GM19351 (cell line): ENCODE data around the gene SETD5.

Experiments used
- ATAC-seq: cut with Tn5 transposase; IDR thresholded peaks from one replicate; pipeline ENCODE4 v1.9.1; 2021; ENCODE audit warnings: mild to moderate bottlenecking, moderate library complexity; ENCODE audit not compliant: unreplicated experiment

SETD5 gene

DNA sequence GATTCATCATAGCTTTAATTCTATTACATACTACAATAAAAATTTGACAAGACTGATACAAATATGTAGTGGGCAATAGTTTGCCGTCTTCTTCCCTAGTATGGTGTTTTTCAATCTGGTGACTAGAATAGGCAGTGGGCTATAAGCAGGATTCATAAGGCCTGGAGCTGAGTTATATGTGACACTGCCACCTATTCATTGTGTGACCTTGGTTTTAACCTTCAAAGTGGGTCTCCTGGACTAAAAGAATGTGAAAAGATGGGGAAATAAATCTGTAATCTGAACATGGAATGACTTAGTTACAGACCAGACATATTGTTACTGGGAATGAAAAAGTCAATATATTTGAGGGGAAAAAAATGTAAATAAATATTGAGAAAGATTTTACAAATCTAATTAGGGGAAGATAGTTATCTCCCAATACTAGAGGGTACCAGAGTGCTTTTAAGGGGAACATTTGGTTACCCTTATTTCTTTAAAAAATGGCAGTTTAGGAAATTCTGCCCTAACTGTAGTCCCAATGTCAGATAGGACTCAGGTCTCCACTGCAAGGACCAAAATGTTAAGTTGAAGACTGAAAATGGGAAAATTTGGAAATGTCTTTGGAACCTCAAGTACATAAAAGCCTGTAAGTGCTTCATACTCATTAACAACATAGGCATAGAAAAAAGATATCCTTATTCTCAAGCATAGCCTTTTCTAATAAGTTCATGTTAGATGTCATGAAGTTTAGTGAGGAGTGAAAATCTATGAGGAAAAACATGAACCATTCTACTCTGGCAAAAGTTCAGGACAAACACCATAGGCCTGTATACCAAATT lies 10.7 kb upstream of the SETD5 start:
- no peak for ATAC-seq

DNA sequence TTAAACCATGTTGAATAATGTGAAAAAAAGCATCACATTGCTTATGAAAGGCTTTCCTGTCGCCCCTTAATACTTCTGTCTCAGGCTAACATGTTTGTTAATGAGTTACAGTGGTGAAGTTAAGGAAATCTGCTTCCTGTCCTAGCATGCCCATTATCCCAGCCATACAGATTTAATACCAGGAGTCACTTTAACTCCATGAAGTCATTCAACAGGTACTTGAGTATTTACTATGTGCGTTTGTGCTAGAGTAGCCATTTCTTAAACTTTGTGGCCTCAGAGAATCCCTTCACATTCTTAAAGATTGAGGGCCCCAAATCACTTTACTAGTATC lies 10.1 kb upstream of the SETD5 start:
- no peak for ATAC-seq

DNA sequence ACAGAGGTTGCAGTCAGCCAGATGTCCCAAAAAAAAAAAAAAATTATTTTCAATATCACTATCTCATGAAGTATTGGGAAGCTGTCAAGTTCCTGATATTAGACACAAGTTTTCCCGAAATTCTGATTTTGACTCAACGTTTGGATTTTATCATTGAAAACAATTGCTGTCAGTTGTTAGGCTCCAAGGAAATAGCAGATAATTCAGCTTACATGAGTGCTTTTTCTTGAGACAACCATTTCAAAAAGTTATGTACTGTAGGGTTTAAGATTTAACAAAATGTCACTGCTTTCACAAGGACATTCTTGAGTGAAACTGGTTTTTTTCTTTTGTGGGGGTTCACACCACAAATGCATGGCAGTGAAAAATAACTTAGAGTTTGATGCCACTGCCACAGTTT lies 9.3 kb upstream of the SETD5 start:
- ATAC-seq, result no peak

DNA sequence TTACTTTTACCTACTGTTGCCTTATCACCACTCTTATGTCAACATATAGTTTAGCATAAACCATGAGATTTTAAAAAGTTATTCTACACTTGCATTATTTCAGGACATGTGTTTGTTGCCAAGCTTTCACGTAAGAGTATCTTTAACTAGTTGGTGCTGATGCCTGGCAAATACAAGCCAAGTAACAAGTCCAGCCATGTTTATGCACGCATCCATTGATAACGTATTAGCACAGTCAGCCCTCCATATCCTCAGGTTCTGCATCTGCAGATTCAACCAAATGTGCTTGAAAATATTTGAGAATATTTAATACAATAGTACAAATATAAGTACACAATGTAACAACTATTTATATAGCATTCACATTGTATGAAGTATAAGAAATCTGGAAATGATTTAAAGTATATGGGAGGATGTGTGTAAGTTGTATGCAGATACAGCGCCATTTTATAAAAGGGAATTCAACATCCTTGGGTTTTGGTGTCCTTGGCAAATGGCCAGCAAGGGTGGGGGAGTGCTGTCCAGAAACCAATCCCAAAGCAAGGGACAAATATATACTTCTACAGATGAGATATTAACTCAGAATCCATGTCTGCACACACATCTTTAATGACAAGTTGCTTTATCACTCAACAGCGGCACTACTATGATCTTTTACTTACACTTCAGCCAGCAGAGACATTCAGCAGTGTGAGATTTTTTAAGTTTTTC lies 8.7 kb upstream of the SETD5 start:
- ATAC-seq, result no peak

DNA sequence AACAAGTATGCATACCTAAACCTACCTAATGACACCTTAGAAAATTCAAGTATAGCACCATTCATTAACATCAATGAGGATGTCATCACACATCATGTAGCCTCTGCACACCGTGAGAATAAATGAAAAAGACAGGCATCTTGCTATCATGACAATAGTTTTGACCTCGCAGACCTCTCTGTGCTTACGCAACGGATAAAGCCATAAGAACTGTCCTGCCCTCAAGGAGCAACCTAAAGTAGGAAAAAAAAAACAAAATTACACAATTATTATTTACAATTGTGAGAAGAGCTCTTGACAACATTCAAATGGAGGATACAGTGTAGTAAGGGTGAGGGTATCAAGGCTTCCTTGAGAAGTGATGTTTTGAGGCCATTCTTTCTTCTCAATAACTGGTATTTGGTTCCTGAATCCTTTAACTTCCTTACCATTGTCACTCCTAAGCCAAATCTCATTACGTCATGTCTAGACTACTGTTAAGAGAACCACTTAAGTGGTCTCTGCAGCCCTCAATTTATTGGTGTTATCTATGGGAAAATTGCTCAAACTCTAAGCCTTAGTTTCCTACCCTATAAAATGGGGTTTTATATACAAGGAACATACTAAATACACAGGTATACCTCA lies 7.0 kb upstream of the SETD5 start:
- no peak for ATAC-seq

DNA sequence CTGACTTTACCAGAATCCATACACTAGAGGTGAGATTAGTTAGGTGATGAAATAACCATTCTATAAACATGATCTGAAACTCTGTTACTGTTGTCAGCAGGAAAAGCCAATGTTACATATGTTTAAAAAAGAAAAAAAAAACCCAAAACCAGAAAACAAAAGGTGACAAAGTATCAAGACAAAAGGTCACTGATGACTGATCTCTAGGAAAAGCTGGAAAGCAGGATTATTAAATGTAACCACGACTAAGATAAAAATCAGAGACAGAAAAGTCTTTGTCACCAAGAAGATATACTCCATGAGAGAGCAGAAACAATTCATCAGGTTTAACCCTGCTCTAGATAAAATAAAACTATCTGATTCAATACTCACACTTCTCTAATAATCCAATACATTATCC lies 5.4 kb upstream of the SETD5 start:
- no peak for ATAC-seq

DNA sequence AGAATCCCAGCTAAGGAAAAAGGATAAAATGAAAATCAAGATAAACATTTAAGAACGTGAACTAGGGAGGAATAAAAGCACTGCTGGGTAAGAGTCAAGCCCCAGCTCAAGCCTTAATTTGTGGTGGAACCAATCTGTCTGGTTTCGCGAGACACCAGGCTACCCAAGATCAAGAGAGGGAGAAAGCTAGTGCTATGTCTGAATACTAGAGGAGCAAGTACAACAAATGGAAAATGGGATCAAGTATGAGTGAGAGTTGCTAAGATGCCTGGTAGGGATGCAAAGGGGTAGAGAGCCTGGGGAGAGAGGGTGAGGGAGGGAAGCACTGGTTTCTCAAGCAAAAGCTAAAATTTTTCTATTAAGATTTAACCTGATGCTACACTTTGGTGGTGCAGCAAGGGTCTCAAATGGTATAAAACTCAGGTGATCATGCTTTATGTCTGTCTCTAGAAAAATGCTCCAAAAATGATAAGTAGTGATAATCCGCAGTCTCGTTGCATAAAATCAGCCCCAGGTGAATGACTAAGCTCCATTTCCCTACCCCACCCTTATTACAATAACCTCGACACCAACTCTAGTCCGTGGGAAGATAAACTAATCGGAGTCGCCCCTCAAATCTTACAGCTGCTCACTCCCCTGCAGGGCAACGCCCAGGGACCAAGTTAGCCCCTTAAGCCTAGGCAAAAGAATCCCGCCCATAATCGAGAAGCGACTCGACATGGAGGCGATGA lies 1.7 kb upstream of the SETD5 start:
- no peak for ATAC-seq

DNA sequence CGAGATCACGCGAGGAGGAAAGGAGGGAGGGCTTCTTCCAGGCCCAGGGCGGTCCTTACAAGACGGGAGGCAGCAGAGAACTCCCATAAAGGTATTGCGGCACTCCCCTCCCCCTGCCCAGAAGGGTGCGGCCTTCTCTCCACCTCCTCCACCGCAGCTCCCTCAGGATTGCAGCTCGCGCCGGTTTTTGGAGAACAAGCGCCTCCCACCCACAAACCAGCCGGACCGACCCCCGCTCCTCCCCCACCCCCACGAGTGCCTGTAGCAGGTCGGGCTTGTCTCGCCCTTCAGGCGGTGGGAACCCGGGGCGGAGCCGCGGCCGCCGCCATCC lies 1.1 kb upstream of the SETD5 start:
- peak; percentile 33 for ATAC-seq

DNA sequence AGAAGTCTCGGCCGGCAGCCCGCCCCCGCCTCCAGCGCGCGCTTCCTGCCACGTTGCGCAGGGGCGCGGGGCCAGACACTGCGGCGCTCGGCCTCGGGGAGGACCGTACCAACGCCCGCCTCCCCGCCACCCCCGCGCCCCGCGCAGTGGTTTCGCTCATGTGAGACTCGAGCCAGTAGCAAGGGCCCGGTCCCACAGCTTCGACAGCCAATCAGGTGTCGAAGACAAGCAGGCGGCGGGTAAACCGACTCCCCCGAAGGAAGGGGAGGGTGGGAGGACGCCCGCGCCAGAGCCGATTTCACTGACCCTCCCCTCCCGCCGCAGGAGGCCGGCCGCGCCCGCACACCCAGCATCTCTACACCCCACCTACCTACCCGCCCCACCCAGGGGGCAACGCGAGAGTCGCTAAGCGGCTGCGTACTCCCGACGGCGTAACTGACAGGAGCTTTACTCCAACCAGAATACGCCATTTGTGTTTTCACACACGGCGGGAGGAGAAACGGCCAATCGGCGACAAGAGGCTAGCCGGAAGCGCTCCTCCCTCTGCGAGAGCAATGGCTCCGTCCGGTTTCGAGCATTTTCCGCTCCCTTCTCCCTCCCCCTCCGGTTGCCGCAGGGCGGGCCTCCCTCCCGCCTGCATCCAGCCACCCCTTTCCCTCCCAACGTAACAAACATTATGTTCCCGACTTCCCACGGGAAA lies 633 bp upstream of the SETD5 start:
- ATAC-seq, result peak; percentile 67

DNA sequence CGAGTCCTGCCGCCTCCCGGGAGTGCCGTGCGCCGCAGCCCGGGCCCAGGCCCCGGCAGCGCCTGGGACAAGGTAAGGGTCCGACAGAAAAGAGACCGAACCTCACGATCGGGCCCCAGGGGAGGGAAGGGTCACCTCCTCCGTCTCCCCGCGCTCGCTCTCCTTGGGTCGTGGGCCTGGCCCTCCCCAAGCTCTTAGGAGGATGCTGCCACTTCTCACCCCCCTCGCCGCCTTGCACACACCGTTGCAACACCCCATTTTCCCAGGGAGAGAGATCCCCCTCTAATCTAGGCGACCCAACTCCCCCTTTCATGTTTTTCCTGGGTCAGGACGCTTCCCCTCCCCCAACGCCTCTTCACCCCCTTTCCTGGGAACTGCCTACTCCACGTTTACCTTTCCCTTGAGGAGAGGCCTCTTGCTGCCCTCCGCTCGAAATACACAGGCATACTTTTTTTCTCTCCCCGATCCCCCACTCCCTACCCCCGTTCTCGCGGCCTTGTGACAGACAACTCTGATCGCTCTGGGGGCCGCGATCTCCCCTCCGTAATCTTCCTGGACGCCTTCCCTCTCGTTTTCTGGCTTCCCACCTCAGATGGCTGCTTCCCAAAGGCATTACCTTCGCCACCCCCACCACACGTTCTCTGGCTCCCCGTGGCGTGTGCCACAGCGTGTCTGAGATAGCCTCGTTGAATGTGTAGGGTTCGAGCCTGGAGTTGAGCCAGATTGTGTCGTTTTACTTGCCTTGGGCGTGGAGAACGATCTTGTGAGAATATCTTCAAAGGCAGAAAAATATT lies 688 bp downstream of the SETD5 start:
- ATAC-seq, result no peak

DNA sequence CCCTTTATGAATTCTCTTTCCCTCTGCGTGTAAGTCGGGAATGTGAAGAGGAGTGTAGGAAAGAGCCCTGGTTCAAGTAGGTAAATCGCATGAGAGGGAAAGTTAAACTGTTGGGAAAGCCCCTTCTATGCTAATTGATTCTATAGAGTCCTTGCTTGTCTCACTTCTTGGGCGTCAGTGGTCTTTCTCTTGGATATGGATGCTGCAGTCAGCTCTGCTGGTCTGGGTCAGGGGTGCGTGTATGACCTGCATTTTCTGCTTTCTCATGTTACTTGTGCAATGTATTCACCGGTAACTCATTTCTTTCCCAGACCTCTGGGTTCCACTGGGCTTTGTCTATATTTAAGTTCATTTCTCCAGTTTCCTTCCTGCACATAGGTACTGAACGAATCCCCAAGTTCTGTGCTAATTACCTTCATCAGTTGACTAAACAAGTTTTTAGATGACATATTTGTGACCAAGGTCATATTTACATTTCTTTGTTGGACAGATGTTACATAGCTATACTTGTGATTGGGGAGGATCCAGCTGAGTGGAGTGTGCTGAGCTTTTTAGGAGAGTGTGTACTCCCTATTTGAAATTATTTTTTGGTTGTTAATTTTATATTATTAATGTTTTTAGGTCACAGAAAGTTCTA lies 1.4 kb downstream of the SETD5 start:
- no peak for ATAC-seq

DNA sequence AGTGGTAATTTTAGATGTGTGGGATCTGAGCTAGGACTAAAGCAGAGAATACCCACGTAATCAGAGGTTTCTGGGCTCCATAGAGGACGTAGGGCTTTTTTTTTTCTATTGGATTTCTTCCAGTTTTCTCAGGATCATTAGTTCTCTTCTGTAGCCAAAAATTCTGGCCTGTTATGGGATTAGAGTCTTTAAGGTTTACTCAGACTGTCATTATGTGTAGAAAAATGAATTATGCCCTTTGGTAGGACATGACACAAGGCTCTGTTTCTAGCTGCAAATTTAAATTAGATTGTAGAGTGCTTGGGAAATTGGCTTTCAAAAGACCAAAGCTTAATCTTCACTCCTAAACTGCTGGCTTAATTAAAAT lies 1.9 kb downstream of the SETD5 start:
- ATAC-seq, result no peak

DNA sequence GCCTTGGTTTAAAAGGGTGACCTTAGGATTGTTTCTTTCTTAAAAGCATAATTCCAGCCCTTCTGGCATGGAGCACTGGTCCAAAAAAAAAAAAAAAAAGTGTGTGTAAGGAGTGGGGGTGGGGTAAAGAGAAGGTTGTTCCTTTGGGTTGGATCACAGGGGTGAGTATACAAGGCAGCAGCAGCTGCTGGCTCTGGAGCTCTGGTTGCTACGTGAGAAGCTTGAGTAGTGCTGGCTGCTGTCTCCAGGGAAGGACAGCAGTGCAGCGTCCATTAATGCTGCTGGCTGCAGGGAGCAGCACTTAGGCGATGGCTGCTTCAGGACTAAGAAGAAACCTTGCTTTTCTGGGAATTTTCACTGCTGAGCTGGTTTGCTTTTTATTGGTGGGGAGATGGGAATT lies 2.3 kb downstream of the SETD5 start:
- no peak for ATAC-seq

DNA sequence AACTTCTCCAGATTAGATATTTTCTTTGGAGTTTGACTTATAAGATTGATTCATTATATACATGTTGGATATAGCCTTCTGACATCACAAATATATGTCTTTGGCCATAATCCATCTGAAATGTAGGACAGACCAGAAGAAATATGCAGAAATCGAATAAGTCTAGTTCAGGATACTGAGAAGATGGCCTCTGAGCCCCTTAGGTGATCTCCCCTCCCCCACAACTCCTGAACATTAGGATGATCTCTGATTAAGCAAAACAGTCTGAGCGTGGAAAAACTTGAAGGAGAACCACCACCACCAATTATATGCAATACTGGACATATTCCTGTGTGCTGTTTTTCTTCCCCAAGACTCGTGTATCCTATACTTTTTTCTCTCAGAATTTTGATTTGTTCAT lies 3.2 kb downstream of the SETD5 start:
- ATAC-seq, result no peak

DNA sequence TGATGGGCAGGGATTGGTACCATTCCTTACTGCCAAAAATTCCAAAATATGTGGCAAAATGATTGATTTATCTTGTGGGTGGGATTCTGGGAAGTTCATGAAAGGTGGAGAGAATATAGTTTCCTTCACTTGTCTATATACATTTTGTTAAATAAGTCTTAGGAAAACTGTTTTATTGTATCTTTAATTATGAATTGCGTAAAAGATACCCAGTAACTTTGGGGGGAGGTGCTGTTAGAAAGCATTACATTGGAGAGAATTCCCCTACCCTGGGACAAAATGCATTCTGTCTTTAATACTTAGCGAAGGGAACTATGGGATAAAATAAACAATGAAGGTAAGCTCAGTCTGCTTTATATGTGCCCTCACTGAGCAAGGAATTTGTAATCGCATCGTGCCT lies 4.6 kb downstream of the SETD5 start:
- ATAC-seq, result no peak

DNA sequence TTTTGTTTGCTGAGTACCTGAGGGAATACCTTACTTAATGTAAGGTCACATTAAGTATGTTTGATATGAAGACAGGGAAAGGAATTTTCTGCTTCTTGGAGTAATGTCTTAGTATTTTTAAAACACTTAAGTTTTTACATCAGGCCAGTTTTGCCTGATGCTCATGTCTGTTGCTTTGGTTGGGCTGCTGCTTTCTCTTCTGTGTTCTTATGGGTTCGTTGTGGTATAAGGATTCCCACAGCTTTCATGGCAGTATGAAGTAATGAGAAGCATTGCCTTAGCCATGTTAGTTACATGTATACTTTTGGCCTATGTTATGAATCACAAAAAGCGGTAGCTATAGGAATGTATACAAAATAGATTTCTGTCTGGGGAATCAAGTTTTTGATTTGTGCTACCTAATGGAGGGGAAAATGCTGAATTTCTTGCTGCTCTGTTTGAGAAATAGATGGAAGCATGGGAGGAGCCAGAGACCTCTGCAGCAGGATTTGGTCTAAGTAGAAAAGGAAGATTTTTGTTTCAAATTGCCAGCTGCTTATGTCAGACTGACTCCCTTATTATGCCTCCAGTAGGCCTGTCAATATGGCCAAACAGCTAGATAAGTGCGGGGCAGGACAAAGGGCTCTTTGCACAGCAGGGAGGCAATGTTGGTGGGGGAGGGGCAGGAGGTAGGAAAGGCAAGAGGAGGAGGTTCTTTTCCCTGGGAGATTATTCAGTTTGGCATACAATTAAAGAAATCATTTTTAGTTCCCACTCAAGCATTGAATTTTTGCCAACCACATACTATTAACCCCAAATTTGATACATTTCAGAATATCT lies 5.2 kb downstream of the SETD5 start:
- no peak for ATAC-seq

DNA sequence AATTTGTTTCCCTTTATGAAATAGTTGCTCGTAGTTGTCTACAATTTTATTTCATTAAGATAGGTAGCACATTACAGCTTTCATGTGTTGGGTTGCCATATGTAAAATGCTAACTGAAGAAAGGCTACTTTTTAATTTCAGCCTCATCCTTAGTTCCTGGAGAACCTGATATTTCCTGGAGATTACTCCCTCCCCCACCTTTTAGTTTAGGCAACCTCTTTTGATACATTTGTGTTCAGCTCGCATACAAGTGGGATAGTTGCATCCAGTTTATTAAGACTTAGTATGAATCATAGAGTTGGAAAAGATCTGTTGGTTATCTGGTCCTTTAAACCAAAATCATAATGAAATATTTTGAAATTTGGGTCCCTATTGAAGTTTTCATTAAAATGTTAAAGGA lies 6.0 kb downstream of the SETD5 start:
- ATAC-seq, result no peak

DNA sequence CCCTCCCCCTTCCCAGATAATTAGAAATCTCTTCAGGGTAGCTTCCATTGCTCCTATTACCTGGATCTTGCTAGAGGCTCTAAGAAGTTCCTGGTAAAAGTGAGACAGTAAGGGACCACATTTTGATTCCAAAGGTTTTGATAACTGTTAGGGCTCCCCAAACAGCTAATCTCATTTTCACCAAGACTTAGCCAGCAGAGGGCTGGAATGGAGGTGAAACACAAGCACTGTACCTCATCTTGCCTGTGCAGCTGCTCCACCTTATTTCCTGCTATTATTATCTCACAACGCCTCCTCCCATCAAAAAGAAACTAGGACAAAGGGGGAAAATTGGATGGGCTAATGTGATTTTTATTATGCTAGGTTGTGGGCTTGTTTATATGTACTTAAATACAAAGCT lies 7.3 kb downstream of the SETD5 start:
- ATAC-seq, result no peak

DNA sequence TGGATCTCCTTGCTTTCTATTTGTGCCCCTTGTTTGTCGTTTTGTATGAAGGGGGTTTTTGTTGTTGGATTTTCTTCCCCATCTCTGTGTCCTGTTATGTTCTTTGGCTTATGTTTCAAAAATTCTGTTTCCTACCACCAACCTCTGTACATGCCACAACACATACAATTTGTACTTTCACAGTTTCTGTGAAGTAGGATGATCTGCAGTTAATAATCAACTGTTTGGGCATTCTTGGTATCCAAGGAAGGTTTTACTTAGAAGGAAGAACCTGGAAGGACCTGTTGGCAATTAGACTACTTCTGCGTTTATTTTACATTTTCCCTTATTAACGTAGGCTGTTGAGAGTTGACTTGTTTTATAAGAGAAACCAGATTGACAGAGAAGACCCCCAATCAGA lies 8.3 kb downstream of the SETD5 start:
- no peak for ATAC-seq
